ENCODE measurements around the gene HSFX3.
"Not testable (repeated sequence)": the region's sequence is repeated elsewhere in the genome, so short reads cannot be mapped to it uniquely, and the experiment has no call there.

The HSFX3 gene

GRCh38 chrX:149549701-149550100, at the start of gene HSFX3:
TSS of gene HSFX3 (minus strand) at chrX:149549924. CDS start at chrX:149549852, 72 bp downstream.
- not testable (repeated sequence) for H3K4me3 ChIP-seq (replicated peaks; ENCODE audit: low read depth, low read length); DNase-seq (ENCODE audit: low read depth)

- not testable (repeated sequence) for H3K4me3 ChIP-seq (replicated peaks; ENCODE audit: low read depth, low read length); DNase-seq (ENCODE audit: low read depth)
Measured at GRCh38 chrX:149598603-149599002, 48.9 kb upstream of the HSFX3 start.

- DNase-seq (ENCODE audit: low read depth); H3K4me3 ChIP-seq (replicated peaks; ENCODE audit: low read depth, low read length): not testable (repeated sequence)
Measured at GRCh38 chrX:149595943-149596342, 46.2 kb upstream of the HSFX3 start.

- H3K4me3 ChIP-seq (replicated peaks; ENCODE audit: low read depth, low read length); DNase-seq (ENCODE audit: low read depth): not testable (repeated sequence)
Measured at GRCh38 chrX:149595214-149595613, 45.5 kb upstream of the HSFX3 start, which contains the start of gene HSFX2. TSS of gene HSFX2 (minus strand) at chrX:149595314. CDS start at chrX:149594700, 614 bp downstream.

- not testable (repeated sequence) for DNase-seq (ENCODE audit: low read depth); H3K4me3 ChIP-seq (replicated peaks; ENCODE audit: low read depth, low read length)
Measured at GRCh38 chrX:149590993-149591392, 41.3 kb upstream of the HSFX3 start.

GRCh38 chrX:149587359-149587758, 37.6 kb upstream of the HSFX3 start, which contains the start of gene MAGEA9B:
TSS of gene MAGEA9B (minus strand) at chrX:149587459. CDS start at chrX:149583179, 4,280 bp downstream.
- not testable (repeated sequence) for DNase-seq (ENCODE audit: low read depth); H3K4me3 ChIP-seq (replicated peaks; ENCODE audit: low read depth, low read length)

GRCh38 chrX:149585631-149586030, 35.9 kb upstream of the HSFX3 start:
- DNase-seq (ENCODE audit: low read depth); H3K4me3 ChIP-seq (replicated peaks; ENCODE audit: low read depth, low read length): not testable (repeated sequence)

- not testable (repeated sequence) for H3K4me3 ChIP-seq (replicated peaks; ENCODE audit: low read depth, low read length); DNase-seq (ENCODE audit: low read depth)
Measured at GRCh38 chrX:149573456-149573855, 23.7 kb upstream of the HSFX3 start.

- no peak for DNase-seq (ENCODE audit: low read depth)
- H3K4me3 ChIP-seq (replicated peaks; ENCODE audit: low read depth, low read length), result no peak overlapping the region
- no peak for TF ChIP-seq CTCF (IDR thresholded peaks at IDR 0.05; ENCODE audit: low read length, missing control alignments)
Measured at GRCh38 chrX:149572743-149573142, 23.0 kb upstream of the HSFX3 start.

GRCh38 chrX:149571770-149572169, 22.0 kb upstream of the HSFX3 start:
- DNase-seq (ENCODE audit: low read depth), result no peak
- H3K4me3 ChIP-seq (replicated peaks; ENCODE audit: low read depth, low read length), result no peak overlapping the region
- TF ChIP-seq CTCF (IDR thresholded peaks at IDR 0.05; ENCODE audit: low read length, missing control alignments), result no peak

GRCh38 chrX:149570668-149571067, 20.9 kb upstream of the HSFX3 start:
- no peak overlapping the region for H3K4me3 ChIP-seq (replicated peaks; ENCODE audit: low read depth, low read length)
- peak; percentile 60 for DNase-seq (ENCODE audit: low read depth)
- TF ChIP-seq CTCF (IDR thresholded peaks at IDR 0.05; ENCODE audit: low read length, missing control alignments), result no peak

GRCh38 chrX:149569770-149570169, 20.0 kb upstream of the HSFX3 start:
- TF ChIP-seq CTCF (IDR thresholded peaks at IDR 0.05; ENCODE audit: low read length, missing control alignments), result no peak
- no peak overlapping the region for H3K4me3 ChIP-seq (replicated peaks; ENCODE audit: low read depth, low read length)
- no peak for DNase-seq (ENCODE audit: low read depth)
